ENCODE data around the gene GSK3A.

The GSK3A gene

GRCh38 chr19:42247640-42248199, 5.3 kb upstream of the GSK3A start:
- FAIRE-seq: no peak

DNA sequence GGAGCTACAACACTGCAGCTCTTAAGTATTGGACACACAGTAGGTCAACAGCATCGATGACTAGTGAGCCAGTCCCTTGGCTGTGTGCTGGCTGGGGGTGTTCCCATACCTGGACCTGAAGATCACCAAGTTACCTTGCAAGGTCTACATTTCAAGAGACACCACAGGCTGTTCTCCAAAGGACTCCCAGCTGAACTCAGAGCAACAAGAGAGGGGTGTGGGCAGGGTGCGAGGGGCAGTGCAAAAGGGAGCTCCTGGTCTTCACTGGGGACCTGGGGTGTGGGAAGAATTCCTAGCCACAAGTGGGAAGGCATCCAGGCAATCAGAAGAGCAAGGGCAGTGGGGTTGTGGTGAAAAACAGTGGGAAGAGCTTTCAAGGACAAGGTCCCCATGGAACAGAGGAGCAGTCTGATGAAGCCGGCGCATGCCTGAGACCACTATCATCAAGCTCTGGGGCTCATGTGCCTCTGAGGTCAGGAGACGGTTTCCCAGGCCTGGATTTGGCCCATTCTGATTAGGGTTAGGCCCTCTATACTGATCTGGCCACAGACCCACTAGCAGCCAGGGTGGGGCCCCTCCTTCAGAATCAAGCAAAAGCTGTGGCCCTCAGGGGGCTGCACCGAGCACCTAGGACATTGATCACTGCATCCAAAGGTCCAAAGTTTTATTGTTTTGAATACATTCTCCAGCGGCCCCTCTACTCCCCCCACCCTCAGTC, 4.7 kb upstream of the GSK3A start:
- FAIRE-seq: no peak

- FAIRE-seq: no peak
These were observed 3.9 kb upstream of the GSK3A start for GRCh38 chr19:42246143-42246921.

- FAIRE-seq: no peak
These were observed 2.8 kb upstream of the GSK3A start for GRCh38 chr19:42245231-42245630.

DNA sequence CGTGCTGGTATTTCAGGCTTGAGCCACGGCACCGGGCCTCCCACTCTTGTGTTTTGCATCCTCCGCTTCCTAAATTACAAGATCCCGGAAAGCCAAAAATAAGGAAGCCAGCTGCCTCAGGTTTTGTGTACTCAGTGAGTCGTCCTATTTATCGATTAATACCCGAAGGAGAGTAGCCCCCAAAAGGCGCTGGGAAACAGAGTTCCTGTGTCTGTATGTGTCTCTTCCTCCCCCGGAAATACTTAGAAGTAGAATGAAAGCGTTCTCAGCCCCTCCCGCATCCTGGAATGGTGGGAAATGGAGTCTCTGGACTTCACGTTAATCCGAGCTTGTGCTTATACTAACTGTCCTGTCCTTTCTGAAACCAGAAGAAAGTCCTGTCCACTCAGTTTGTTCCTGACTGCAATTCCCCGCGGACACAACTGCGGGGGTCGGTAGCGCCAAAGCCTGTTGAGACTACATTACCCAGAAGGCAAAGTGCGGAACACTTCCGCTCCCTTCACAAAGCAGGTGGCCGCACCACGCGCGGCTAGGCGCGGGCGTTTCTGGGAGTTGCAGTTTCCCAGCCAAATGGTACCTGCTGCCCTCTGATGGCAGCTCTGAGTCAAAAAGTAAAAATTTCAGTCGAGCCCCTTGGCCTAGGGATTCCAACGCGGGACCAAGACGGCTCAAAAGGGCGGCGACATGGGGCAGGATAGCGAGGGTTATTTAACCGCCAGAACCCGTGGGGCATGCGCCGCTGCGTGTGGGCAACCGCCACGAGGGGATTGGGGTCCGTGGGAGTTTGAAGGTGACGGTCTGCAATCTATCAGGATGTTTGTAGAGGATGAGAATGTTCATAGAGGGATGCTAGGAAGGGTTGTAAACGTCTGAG, 2.2 kb upstream of the GSK3A start:
- FAIRE-seq: peak; percentile 33

DNA sequence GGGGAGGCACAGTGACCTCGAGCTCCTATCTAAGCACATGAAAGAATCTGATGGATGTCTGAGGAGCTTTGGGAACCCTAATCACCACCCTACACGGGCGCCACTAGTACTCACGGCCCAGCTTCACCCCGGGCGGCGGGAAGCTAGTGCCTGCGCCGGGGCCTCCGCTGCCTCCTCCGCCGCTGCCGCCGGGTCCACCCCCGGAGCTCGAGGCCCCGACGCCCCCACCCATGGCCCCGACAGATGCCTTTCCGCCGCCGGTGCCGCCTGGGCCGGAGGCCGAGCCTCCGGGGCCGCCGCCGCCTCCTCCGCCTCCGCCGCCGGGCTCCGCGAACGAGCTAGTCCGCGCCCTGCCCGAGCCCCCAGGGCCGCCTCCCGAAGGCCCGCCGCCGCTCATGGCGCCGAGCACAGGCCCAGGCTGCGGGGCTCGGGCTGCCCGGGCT, 312 bp downstream of the GSK3A start:
- no peak for FAIRE-seq

DNA sequence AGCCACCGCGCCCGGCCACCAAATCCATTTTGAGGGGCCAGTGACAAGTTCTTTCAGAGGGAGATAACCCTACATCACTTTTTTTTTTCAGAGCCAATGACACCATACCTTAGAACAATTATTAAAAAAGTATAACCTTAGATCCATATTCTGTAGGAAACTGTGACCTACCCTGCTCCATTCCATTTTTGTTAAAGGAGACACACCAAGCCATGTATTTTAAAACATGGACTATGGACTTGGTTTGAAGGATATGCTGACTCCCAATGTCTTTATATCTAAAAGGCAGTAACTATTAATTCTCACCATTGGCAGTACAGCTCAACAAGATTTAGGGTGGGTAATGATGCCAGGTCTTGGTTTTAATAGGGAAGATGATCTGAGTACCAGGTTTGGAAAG, 1.1 kb downstream of the GSK3A start:
- no peak for FAIRE-seq

GRCh38 chr19:42239544-42240220, 2.7 kb downstream of the GSK3A start:
- no peak for FAIRE-seq

DNA sequence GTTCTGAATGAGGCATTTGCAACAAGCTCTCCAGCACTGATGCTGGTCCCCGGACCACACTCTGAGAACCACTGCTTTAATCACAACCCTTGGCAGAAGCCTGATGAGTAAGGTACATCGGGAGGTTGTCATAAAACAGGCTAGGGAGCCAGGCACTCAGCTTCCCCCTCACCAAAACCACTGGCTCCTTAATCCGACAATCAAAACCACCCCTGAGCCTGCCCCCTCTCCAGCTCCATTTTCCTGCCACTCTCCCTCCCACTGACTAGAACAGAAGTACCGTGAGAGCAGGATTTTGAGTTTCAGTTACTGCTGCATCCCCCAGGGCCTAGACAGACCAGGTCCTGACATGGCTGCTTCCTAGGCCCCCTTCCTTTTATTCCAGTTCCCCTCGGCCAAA, 7.2 kb downstream of the GSK3A start:
- FAIRE-seq: no peak

DNA sequence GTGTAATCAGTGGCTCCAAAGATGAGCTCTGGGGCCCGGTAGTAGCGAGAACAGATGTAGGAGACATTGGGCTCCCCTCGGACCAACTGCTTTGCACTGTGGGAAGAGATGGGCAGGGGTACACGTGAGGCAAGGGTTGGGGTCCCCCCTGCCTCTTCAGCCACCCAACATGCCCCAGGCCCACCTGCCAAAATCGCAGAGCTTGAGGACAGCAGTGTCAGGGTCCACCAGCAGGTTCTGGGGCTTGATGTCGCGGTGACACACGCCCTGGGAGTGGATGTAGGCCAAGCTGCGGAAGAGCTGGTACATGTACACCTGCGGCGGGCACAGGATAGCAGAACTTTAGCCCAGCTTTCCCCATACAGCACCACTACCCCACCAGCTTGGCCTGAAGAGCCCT, 8.0 kb downstream of the GSK3A start:
- FAIRE-seq: no peak

DNA sequence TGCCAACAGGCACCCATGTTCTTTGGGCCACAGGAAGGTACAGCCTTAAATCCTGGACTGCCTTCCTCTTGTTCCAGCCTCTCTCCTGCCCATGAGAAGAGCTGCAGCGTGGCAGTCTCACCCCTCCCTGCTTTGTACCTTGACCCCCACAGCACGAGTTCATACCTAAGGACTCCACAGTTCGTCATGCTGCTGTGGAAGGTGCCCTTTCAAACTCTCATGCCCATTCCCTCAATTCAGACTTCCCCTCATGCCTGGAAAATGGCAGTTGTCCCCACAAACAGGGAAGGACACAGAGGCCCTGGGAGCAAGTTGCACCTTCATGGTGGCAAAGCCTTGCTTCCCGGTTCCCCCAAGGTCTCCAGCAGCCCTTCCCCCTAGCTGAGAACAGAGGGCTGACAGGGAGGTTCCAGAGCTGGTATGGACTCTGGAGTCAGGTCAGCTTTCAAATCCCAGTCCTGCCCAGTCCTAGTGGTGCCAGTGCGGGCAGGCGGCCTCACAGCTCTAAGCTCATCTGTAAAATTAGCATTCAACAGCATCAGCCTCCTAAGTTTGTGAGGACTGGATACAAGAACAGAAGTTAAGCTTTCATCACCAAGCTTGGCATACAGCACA, 8.6 kb downstream of the GSK3A start:
- no peak for FAIRE-seq

DNA sequence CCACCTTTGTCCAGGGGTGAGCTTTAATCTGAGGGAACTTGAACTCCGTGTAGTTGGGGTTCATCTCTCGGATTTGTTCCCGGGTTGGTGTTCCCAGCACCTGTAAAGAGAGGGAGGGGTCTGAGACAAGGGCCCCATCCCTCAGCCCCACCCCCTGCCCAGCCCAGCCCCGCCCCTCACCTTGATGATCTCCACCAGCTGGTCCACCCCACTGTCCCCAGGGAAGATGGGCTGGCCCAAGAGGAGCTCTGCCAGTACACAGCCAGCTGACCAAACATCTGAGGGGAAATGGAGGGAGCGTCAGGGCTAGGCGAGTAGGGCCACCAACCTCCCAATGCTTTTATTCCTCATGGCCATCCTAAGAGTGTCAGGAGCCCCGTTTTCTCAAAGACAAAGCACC, 9.3 kb downstream of the GSK3A start:
- no peak for FAIRE-seq

DNA sequence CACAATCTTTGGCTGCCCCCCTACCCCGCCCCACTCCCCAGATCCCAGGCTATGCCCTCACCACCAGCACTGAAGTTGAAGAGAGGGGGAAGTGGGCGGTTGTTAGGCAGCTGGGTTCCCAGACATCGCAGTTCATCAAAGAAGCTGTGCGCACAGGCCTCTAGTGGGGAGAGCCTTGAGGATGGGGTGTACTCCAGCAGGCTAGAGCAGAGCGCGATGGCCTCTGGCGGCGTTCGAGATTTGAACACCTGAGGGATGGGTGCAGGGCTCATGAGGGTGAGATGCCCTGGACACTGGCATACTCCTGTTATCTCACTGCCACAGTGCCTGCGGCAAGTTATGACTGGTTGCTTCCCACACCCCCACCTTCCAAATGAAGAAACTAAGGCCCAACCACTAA, 10.0 kb downstream of the GSK3A start:
- no peak for FAIRE-seq

GRCh38 chr19:42230571-42230970, 11.8 kb downstream of the GSK3A start:
- no peak for FAIRE-seq

GRCh38 chr19:42229855-42230351, 12.5 kb downstream of the GSK3A start:
- FAIRE-seq: no peak

GRCh38 chr19:42229301-42229854, 13.0 kb downstream of the GSK3A start:
- no peak for FAIRE-seq

GRCh38 chr19:42228641-42229040, 13.8 kb downstream of the GSK3A start:
- no peak for FAIRE-seq

DNA sequence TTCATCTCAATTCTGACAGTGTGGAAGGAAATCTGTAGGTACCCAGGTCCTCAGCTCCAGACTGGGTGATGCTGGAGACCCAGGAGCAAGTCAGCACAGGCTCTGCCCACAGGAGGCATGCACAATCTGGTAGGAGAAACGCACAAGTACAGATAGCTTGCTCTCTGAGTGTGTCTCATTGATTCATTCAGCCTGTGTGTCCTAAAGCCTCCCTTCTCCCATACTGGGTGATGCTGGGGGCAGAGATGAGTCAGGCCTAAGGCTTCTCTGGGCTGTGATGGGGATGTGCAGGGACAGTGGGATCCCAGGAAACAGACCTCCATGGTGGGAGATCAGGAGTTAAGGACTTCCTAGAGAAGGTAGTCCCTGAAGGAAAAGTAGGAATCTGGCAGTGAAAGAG, 15.5 kb downstream of the GSK3A start:
- FAIRE-seq: no peak

DNA sequence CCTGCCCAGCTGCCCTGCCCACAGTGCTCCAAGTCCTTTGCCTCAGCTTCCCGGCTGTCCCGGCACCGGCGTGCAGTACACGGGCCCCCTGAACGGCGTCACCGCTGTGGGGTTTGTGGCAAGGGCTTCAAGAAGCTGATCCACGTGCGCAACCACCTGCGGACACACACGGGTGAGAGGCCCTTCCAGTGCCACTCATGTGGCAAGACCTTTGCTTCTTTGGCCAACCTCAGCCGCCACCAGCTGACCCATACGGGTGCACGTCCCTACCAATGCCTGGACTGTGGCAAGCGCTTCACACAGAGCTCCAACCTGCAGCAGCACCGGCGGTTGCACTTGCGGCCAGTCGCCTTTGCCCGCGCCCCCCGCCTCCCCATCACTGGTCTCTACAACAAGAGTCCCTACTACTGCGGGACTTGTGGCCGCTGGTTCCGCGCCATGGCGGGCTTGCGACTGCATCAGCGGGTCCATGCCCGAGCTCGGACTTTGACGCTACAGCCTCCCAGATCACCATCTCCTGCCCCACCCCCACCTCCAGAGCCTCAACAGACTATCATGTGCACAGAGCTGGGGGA, 16.6 kb downstream of the GSK3A start:
- no peak for FAIRE-seq

- no peak for FAIRE-seq
These were observed 17.3 kb downstream of the GSK3A start for GRCh38 chr19:42224940-42225717.
